ENCODE measurements around the gene MIF4GD. TPM values are rescaled to one million over a fixed set of nuclear protein-coding genes. Genes with fewer than 3 reads are reported as not detected.

MIF4GD gene
- total RNA-seq, 1 experiment from 2014 or later = 14.7 TPM

DNA sequence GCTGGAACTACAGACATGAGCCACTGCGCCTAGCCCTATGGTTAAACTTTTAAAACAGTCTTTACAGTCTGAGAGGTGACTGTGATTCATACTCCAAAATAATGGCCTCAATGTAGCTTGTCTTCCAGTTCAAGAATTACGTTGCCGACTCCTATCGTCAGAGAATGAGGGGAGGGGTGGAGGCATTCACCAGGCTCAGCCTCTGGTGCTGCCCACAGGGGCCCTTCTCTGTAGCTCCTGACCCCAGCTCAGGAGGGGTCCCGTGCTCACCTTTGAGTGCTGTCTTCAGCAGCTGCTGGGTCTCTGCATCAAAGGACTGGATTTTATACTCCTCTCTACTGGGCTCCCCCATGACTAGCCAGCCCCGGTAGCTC is 1.2 kb downstream of the MIF4GD start:
- Histone ChIP-seq H3K36me3 (ENCODE audit: insufficient read depth, low read length, poor library complexity, severe bottlenecking) (peaks cover 25% of the 10 kb centered on the region), H3K27me3 (replicated peaks; ENCODE audit: insufficient read depth, low read depth, low read length, poor library complexity) (no peaks in the 10 kb centered on the region), H3K4me3 (ENCODE audit: low read depth, low read length, poor library complexity, severe bottlenecking) (peak overlapping the region; percentile 100), H3K27ac (ENCODE audit: low read depth, low read length, poor library complexity, severe bottlenecking) (peak overlapping the region; percentile 88), H3K9me3 (ENCODE audit: low read depth, low read length, poor library complexity, severe bottlenecking) (no peaks in the 10 kb centered on the region), H3K4me1 (ENCODE audit: insufficient read depth, low read length, poor library complexity, severe bottlenecking) (peaks cover 9% of the 10 kb centered on the region)
- intact Hi-C loops (cut with micrococcal nuclease; ENCODE audit: unreplicated experiment) = no loop called here
- no TSS peak for BruUV-seq (replicated peaks)
- ChIA-PET CTCF (interaction anchor here (0.5 to 2.3 kb wide), 5 partner anchors 8 to 308 kb away, joined by 5 to 16 read pairs (median 7); partner anchors contain the start of genes GGA3 and MRPS7), POLR2A (ENCODE audit: low non-redundant PET) (no interaction called here)
- peak; percentile 35 for DNase-seq (ENCODE audit: low spot score)
- TF ChIP-seq EZH2 (IDR thresholded peaks at IDR 0.05; ENCODE audit: borderline replicate concordance, low read depth, low read length, poor library complexity, severe bottlenecking) (no peak), CTCF (conservative IDR thresholded peaks at IDR 0.05; ENCODE audit: low read depth, low read length) (no peak)

DNA sequence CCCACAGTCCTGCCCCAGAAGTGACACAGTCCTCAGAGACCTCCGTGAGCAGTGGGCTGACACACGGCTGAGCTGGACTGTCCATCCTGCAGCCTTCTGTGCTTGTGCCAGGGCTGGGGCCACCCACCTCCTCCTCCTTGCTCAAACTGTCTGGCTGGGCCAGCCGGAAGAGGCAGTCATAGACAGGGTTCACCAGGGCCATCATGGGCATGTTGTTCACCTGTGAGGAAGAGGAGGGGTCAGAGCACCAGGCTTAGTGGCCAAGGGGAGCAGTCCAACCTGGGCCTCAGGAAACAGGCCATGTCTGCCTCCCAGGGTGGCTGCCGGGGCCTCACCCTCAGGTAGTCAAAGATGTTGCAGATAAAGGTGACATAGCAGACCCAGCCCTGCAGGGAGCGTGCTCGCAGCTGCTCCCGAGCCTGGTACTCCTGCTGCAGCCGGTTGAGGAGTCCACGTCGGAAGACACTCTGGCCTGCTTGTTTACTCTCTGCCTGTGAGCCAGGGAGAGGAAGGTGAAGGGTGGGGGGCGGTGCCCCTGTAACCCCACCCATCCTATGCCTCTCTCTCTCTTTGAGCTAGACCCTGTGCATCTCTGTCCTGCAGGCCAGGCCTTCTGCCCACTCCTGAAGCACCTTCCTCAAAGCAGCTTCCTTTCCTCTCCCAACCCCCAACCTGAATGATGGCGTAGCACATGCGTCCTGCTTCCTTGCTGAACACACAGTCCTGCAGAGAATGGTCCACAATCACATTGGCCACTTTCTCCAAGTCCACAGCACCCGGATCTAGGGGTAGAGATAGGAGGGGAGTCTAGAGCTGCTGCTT is 3.4 kb downstream of the MIF4GD start:
- no peak for DNase-seq (ENCODE audit: low spot score)
- Histone ChIP-seq H3K36me3 (ENCODE audit: insufficient read depth, low read length, poor library complexity, severe bottlenecking) (peaks cover 39% of the 10 kb centered on the region), H3K9me3 (ENCODE audit: low read depth, low read length, poor library complexity, severe bottlenecking) (no peaks in the 10 kb centered on the region), H3K4me1 (ENCODE audit: insufficient read depth, low read length, poor library complexity, severe bottlenecking) (peaks cover 9% of the 10 kb centered on the region), H3K27me3 (replicated peaks; ENCODE audit: insufficient read depth, low read depth, low read length, poor library complexity) (no peaks in the 10 kb centered on the region), H3K27ac (ENCODE audit: low read depth, low read length, poor library complexity, severe bottlenecking) (no peak overlapping the region), H3K4me3 (ENCODE audit: low read depth, low read length, poor library complexity, severe bottlenecking) (no peak overlapping the region)
- no peak for TF ChIP-seq EZH2 (IDR thresholded peaks at IDR 0.05; ENCODE audit: borderline replicate concordance, low read depth, low read length, poor library complexity, severe bottlenecking)
- no peak for TF ChIP-seq CTCF (conservative IDR thresholded peaks at IDR 0.05; ENCODE audit: low read depth, low read length)
- BruUV-seq (replicated peaks) = no TSS peak
- POLR2A ChIA-PET (ENCODE audit: low non-redundant PET) = no interaction called here
- intact Hi-C loops (cut with micrococcal nuclease; ENCODE audit: unreplicated experiment) = no loop called here
- CTCF ChIA-PET = no interaction called here

DNA sequence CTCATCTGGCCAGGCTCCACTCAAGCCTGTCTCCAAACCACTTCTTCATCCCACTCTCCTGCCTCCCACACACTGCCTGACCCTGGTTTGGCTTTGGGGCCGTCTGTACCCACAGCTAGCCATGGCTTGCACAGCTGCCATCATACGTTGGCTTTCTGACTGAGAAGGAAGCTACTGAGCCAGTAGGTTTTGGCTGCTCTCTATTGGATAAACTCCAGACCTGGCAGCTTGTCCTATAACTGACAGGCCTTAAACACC is 3.9 kb downstream of the MIF4GD start:
- no peak for DNase-seq (ENCODE audit: low spot score)
- peaks cover 39% of the 10 kb centered on the region for H3K36me3 ChIP-seq (ENCODE audit: insufficient read depth, low read length, poor library complexity, severe bottlenecking)
- no peaks in the 10 kb centered on the region for H3K27me3 ChIP-seq (replicated peaks; ENCODE audit: insufficient read depth, low read depth, low read length, poor library complexity)
- BruUV-seq (replicated peaks) = no TSS peak
- no peak for TF ChIP-seq EZH2 (IDR thresholded peaks at IDR 0.05; ENCODE audit: borderline replicate concordance, low read depth, low read length, poor library complexity, severe bottlenecking)
- no peaks in the 10 kb centered on the region for H3K9me3 ChIP-seq (ENCODE audit: low read depth, low read length, poor library complexity, severe bottlenecking)
- intact Hi-C loops (cut with micrococcal nuclease; ENCODE audit: unreplicated experiment) = no loop called here
- CTCF ChIA-PET = no interaction called here
- POLR2A ChIA-PET (ENCODE audit: low non-redundant PET) = no interaction called here
- H3K4me1 ChIP-seq (ENCODE audit: insufficient read depth, low read length, poor library complexity, severe bottlenecking) = peaks cover 9% of the 10 kb centered on the region
- no peak overlapping the region for H3K4me3 ChIP-seq (ENCODE audit: low read depth, low read length, poor library complexity, severe bottlenecking)
- no peak overlapping the region for H3K27ac ChIP-seq (ENCODE audit: low read depth, low read length, poor library complexity, severe bottlenecking)
